Measurements from ENCODE around the gene PDZD4.

DNA sequence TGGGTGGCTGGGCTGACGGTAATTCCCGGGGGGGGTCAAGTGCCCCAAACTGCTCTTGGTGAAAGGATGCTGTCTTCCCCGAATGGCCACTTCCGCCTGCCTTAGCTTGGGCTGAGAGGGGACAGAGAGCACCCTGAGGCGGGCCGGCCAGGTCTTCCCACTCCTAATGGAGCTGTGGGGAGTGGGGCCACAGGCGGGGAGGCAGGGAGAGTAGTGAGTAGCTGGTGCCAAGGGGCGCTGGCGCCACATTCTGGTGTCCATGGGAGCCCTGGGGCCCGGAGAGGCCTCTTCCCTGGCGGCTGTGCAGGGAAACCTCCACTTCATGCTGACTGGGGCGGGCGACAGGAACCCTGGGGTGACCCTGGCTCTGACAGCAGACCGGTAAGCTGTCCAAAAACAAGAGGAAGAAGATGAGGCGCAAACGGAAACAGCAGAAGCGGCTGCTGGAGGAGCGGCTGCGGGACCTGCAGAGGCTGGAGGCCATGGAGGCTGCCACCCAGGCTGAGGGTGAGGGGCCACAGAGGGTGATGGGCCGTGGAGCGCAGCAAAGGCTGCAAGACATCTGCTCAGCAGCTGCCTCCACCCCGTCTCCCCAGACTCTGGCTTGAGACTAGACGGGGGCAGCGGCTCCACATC is 46.8 kb downstream of the PDZD4 start:
- TF ChIP-seq ZBTB7A (IDR thresholded peaks at IDR 0.05; ENCODE audit: low read depth) (no peak), CREB1 (IDR thresholded peaks at IDR 0.05; ENCODE audit: low read depth) (no peak), RAD21 (IDR thresholded peaks at IDR 0.05; ENCODE audit: low read depth) (no peak), EGR1 (IDR thresholded peaks at IDR 0.05) (no peak), TEAD4 (IDR thresholded peaks at IDR 0.05) (no peak), EP300 (IDR thresholded peaks at IDR 0.05; ENCODE audit: borderline replicate concordance) (no peak), FOXM1 (IDR thresholded peaks at IDR 0.05; ENCODE audit: borderline replicate concordance, low read depth) (no peak), NFIC (IDR thresholded peaks at IDR 0.05) (no peak), YY1 (IDR thresholded peaks at IDR 0.05; ENCODE audit: low read depth) (no peak), CEBPB (IDR thresholded peaks at IDR 0.05) (no peak), TAF1 (IDR thresholded peaks at IDR 0.05; ENCODE audit: low read depth) (no peak)
- TF ChIP-seq, protein P1, sequence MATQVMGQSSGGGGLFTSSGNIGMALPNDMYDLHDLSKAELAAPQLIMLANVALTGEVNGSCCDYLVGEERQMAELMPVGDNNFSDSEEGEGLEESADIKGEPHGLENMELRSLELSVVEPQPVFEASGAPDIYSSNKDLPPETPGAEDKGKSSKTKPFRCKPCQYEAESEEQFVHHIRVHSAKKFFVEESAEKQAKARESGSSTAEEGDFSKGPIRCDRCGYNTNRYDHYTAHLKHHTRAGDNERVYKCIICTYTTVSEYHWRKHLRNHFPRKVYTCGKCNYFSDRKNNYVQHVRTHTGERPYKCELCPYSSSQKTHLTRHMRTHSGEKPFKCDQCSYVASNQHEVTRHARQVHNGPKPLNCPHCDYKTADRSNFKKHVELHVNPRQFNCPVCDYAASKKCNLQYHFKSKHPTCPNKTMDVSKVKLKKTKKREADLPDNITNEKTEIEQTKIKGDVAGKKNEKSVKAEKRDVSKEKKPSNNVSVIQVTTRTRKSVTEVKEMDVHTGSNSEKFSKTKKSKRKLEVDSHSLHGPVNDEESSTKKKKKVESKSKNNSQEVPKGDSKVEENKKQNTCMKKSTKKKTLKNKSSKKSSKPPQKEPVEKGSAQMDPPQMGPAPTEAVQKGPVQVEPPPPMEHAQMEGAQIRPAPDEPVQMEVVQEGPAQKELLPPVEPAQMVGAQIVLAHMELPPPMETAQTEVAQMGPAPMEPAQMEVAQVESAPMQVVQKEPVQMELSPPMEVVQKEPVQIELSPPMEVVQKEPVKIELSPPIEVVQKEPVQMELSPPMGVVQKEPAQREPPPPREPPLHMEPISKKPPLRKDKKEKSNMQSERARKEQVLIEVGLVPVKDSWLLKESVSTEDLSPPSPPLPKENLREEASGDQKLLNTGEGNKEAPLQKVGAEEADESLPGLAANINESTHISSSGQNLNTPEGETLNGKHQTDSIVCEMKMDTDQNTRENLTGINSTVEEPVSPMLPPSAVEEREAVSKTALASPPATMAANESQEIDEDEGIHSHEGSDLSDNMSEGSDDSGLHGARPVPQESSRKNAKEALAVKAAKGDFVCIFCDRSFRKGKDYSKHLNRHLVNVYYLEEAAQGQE (IDR thresholded peaks at IDR 0.05; ENCODE audit: low read depth): no peak
- TF ChIP-seq, protein P2, sequence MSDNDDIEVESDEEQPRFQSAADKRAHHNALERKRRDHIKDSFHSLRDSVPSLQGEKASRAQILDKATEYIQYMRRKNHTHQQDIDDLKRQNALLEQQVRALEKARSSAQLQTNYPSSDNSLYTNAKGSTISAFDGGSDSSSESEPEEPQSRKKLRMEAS (IDR thresholded peaks at IDR 0.05): no peak

Data from Ishikawa (cell line).